SHP77 (cell line): ENCODE data around the gene PTDSS2.
"Not testable (repeated sequence)": the region's sequence is repeated elsewhere in the genome, so short reads cannot be mapped to it uniquely, and the experiment has no call there.

Experiments used
- DNase-seq, 2 experiments: peaks; one replicate each; lab custom pipeline; 2025; lab: John Stamatoyannopoulos, UW

Gene PTDSS2

GRCh38 chr11:433111-433510, 17.0 kb upstream of the PTDSS2 start:
- DNase-seq: no peak

- DNase-seq: no peak
These were observed 16.4 kb upstream of the PTDSS2 start for GRCh38 chr11:433641-434040.

GRCh38 chr11:434496-434895, 15.6 kb upstream of the PTDSS2 start:
- DNase-seq: no peak

GRCh38 chr11:434999-435740, 14.9 kb upstream of the PTDSS2 start:
- DNase-seq: not testable (repeated sequence)

- DNase-seq: no peak
These were observed 12.7 kb upstream of the PTDSS2 start for GRCh38 chr11:437228-437870.

GRCh38 chr11:438101-438844, 11.8 kb upstream of the PTDSS2 start:
- no peak for DNase-seq

- no peak for DNase-seq
These were observed 10.6 kb upstream of the PTDSS2 start for GRCh38 chr11:439315-440064.

GRCh38 chr11:440065-441042, 9.7 kb upstream of the PTDSS2 start:
- no peak for DNase-seq

- no peak for DNase-seq
These were observed 9.0 kb upstream of the PTDSS2 start for GRCh38 chr11:441043-441417.

GRCh38 chr11:441418-442274, 8.4 kb upstream of the PTDSS2 start, which contains the start of gene ANO9:
TSS of gene ANO9 (minus strand) at chr11:442011. CDS start at chr11:441926, 85 bp downstream.
- peak in 1 of 2 experiments; percentile 28 for DNase-seq

GRCh38 chr11:442611-443081, 7.4 kb upstream of the PTDSS2 start:
- no peak for DNase-seq

GRCh38 chr11:443542-444199, 6.4 kb upstream of the PTDSS2 start:
- no peak for DNase-seq

- no peak for DNase-seq
These were observed 5.5 kb upstream of the PTDSS2 start for GRCh38 chr11:444396-445144.

- no peak for DNase-seq
These were observed 4.1 kb upstream of the PTDSS2 start for GRCh38 chr11:445765-446588.

- peak in 1 of 2 experiments; percentile 34 for DNase-seq
These were observed 3.2 kb upstream of the PTDSS2 start for GRCh38 chr11:446891-447290.

- DNase-seq: peak; percentile 72 to 85
These were observed 2.0 kb upstream of the PTDSS2 start for GRCh38 chr11:447923-448731.
